Measurements from ENCODE around the gene ATP6V0A4. TPM values are rescaled to one million over a fixed set of nuclear protein-coding genes. Genes with fewer than 3 reads are reported as not detected.
"Not testable (repeated sequence)": the region's sequence is repeated elsewhere in the genome, so short reads cannot be mapped to it uniquely, and the experiment has no call there.

Gene ATP6V0A4
- total RNA-seq, 4 donors from 2014 or later: not detected

DNA sequence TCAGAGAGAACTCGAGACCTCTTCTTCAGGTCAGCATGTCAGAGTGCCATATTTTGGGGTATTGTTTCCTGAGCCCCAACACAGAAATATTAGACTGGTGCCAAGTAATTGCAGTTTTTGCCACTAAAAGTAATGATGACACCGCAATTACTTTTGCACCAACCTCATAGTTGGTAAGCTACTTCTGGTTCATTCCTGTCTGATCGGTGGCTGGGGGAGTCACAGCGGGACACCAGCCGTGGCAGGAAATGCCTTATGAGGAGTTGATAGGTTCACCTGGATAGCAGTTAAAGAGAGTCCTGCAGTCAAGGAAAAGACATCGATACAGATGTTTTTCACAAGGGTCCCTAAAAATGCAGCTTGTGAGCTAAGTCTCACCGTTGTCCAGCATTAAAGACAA is 23.9 kb upstream of the ATP6V0A4 start:
- no peak overlapping the region for H3K4me3 ChIP-seq
- peaks cover 0 to 8% (median 0%) of the 10 kb centered on the region in 4 donors for H3K9me3 ChIP-seq
- WGBS: 89% methylated on average over 7 of the region's 7 CpGs
- no peaks in the 10 kb centered on the region for H3K4me1 ChIP-seq
- TF ChIP-seq, protein P1, sequence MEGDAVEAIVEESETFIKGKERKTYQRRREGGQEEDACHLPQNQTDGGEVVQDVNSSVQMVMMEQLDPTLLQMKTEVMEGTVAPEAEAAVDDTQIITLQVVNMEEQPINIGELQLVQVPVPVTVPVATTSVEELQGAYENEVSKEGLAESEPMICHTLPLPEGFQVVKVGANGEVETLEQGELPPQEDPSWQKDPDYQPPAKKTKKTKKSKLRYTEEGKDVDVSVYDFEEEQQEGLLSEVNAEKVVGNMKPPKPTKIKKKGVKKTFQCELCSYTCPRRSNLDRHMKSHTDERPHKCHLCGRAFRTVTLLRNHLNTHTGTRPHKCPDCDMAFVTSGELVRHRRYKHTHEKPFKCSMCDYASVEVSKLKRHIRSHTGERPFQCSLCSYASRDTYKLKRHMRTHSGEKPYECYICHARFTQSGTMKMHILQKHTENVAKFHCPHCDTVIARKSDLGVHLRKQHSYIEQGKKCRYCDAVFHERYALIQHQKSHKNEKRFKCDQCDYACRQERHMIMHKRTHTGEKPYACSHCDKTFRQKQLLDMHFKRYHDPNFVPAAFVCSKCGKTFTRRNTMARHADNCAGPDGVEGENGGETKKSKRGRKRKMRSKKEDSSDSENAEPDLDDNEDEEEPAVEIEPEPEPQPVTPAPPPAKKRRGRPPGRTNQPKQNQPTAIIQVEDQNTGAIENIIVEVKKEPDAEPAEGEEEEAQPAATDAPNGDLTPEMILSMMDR (IDR thresholded peaks at IDR 0.05): no peak
- TF ChIP-seq POLR2AphosphoS5 (IDR thresholded peaks at IDR 0.05) (no peak), POLR2A (IDR thresholded peaks at IDR 0.05; ENCODE audit: low read depth) (no peak), EP300 (IDR thresholded peaks at IDR 0.05) (no peak)
- no peaks in the 10 kb centered on the region for H3K27me3 ChIP-seq
- H3K36me3 ChIP-seq: no peaks in the 10 kb centered on the region
- DNase-seq (ENCODE audit: extremely low spot score): no peak
- intact Hi-C loops (cut with DNase I): no loop called here
- H3K27ac ChIP-seq (replicated peaks in 1 of 4): no peak overlapping the region

DNA sequence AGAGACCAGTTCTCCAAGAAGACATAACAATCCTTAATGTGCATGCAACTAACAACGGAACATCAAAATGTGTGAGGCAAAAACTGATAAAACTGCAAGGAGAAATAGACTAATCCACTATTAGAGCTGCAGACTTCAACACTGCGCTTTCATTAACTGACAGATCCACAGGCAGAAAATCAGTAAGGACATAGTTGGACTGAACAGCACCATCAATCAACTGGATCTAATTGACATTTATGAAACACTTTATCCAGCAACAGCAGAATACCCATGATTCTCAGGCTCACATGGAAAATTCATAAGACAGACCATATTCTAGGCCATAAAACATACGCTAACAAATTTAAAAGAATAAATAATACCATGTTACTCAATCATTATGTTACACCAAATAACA is 21.6 kb upstream of the ATP6V0A4 start:
- intact Hi-C loops (cut with DNase I): no loop called here
- Histone ChIP-seq H3K4me3 (no peak overlapping the region), H3K4me1 (no peaks in the 10 kb centered on the region), H3K9me3 (no peaks in the 10 kb centered on the region), H3K27ac (replicated peaks in 1 of 4) (no peak overlapping the region), H3K27me3 (no peaks in the 10 kb centered on the region), H3K36me3 (no peaks in the 10 kb centered on the region)
- DNase-seq (ENCODE audit: extremely low spot score): no peak
- TF ChIP-seq POLR2AphosphoS5 (IDR thresholded peaks at IDR 0.05): no peak
- no peak for TF ChIP-seq EP300 (IDR thresholded peaks at IDR 0.05)
- no peak for TF ChIP-seq POLR2A (IDR thresholded peaks at IDR 0.05; ENCODE audit: low read depth)
- TF ChIP-seq, protein P1 (IDR thresholded peaks at IDR 0.05): no peak
- WGBS: 94% methylated on average over 3 of the region's 3 CpGs

DNA sequence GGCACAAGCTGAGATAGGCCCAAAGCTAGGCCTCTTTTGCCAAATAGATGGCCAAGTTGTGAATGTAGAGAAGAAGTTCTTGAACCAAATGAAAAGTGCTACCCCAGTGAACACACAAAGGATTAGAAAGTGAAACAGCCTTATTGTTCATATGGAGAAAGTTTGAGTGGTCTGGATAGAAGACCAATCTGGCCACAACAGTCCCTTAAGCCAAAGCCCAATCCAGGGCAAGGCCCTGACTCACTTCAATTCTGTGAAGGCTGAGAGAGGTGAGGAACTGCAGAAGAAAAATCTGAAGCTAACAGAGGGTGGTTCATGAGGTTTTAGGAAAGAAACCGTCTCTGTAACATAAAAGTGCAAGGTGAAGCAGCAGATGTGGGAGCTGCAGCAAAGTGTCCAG is 18.7 kb upstream of the ATP6V0A4 start:
- DNase-seq (ENCODE audit: extremely low spot score): no peak
- Histone ChIP-seq H3K27me3 (no peaks in the 10 kb centered on the region), H3K27ac (replicated peaks in 1 of 4) (no peak overlapping the region), H3K9me3 (no peaks in the 10 kb centered on the region), H3K4me1 (no peaks in the 10 kb centered on the region), H3K4me3 (no peak overlapping the region), H3K36me3 (no peaks in the 10 kb centered on the region)
- TF ChIP-seq EP300 (IDR thresholded peaks at IDR 0.05) (no peak), POLR2AphosphoS5 (IDR thresholded peaks at IDR 0.05) (no peak), POLR2A (IDR thresholded peaks at IDR 0.05; ENCODE audit: low read depth) (no peak)
- TF ChIP-seq, protein P1 (IDR thresholded peaks at IDR 0.05): no peak
- intact Hi-C loops (cut with DNase I): no loop called here
- 86% methylated on average over 1 of the region's 1 CpG for WGBS

DNA sequence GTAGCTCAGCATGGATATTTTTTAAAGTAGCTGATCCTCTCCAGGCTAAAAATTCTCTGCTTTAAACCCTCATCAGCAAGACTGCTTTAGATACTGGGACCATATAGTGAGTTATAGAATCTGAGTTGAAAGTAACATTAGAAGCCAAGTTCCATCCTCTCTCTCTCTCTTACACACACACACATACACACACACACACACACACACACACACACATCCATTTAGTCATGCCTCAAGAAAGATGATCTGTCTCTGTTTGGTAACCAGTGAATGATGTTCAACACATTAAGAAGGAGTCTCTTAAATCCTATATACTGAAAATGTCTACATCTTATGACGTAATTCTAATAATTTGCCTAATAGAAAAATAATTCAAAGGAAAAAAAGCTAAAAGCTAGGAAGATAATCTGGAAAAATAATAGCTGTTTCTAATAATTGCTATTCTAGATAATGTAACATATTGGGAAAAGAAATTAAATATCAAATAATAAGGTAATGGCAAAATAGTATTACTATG is 16.9 kb upstream of the ATP6V0A4 start:
- 86% methylated on average over 1 of the region's 1 CpG for WGBS
- no peak for DNase-seq (ENCODE audit: extremely low spot score)
- Histone ChIP-seq H3K4me1 (no peaks in the 10 kb centered on the region), H3K27me3 (no peaks in the 10 kb centered on the region), H3K36me3 (no peaks in the 10 kb centered on the region), H3K9me3 (no peaks in the 10 kb centered on the region), H3K27ac (replicated peaks in 1 of 4) (no peak overlapping the region), H3K4me3 (no peak overlapping the region)
- TF ChIP-seq POLR2AphosphoS5 (IDR thresholded peaks at IDR 0.05) (no peak), EP300 (IDR thresholded peaks at IDR 0.05) (no peak), POLR2A (IDR thresholded peaks at IDR 0.05; ENCODE audit: low read depth) (no peak)
- TF ChIP-seq, protein P1 (IDR thresholded peaks at IDR 0.05): no peak
- intact Hi-C loops (cut with DNase I): no loop called here

DNA sequence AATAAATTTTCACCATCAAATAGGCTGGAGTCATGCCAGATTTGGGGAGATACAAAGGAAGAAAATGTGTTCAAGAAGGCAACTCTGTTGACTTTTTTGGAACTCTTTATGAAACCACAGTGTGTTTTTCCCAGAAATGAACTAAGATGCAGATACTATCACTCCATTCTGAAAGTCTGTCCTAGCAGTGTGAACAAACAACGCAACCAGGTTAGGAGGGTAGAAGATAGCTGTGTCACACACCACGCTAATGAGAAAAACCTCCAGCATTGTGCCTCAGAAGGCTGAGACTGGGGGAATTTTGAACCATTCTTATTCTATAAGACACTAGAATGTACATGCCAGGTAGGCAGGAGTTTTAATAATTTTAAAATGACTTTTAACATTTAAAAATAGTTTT is 15.9 kb upstream of the ATP6V0A4 start:
- TF ChIP-seq POLR2A (IDR thresholded peaks at IDR 0.05; ENCODE audit: low read depth): no peak
- no peak for TF ChIP-seq POLR2AphosphoS5 (IDR thresholded peaks at IDR 0.05)
- TF ChIP-seq EP300 (IDR thresholded peaks at IDR 0.05): no peak
- TF ChIP-seq, protein P1 (IDR thresholded peaks at IDR 0.05): no peak
- Histone ChIP-seq H3K27ac (replicated peaks in 1 of 4) (no peak overlapping the region), H3K36me3 (no peaks in the 10 kb centered on the region), H3K27me3 (no peaks in the 10 kb centered on the region), H3K4me1 (no peaks in the 10 kb centered on the region), H3K4me3 (no peak overlapping the region), H3K9me3 (no peaks in the 10 kb centered on the region)
- DNase-seq (ENCODE audit: extremely low spot score): no peak
- intact Hi-C loops (cut with DNase I): no loop called here
- WGBS: 80% methylated on average over 2 of the region's 2 CpGs

DNA sequence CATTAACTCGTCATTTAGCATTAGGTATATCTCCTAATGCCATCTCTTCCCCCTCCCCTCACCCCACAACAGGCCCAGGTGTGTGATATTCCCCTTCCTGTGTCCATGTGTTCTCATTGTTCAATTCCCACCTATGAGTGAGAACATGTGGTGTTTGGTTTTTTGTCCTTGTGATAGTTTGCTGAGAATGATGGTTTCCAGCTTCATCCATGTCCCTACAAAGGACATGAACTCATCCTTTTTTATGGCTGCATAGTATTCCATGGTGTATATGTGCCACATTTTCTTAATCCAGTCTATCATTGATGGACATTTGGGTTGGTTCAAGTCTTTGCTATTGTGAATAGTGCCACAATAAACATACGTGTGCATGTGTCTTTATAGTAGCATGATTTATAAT is 13.3 kb upstream of the ATP6V0A4 start:
- H3K4me3 ChIP-seq; intact Hi-C loops (cut with DNase I); H3K9me3 ChIP-seq; DNase-seq (ENCODE audit: extremely low spot score); H3K4me1 ChIP-seq; H3K36me3 ChIP-seq; H3K27ac ChIP-seq (replicated peaks in 1 of 4); H3K27me3 ChIP-seq: not testable (repeated sequence)
- 86% methylated on average over 2 of the region's 2 CpGs for WGBS

All from esophagus muscularis mucosa (tissue), 4 donors.